Ecto neural progenitor cell (in vitro differentiated cells): ENCODE data around the gene WWP2.

Source experiments
- DNase-seq: peaks from one replicate; pipeline ENCODE4 v3.0.0-alpha.2; 2018; ENCODE audit warnings: low spot score

Gene WWP2

GRCh38 chr16:69927056-69927757 is 165.1 kb downstream of the WWP2 start:
- DNase-seq, result no peak

GRCh38 chr16:69928856-69929400 is 166.8 kb downstream of the WWP2 start:
- no peak for DNase-seq

- no peak for DNase-seq
Observed at GRCh38 chr16:69929480-69929879, 167.3 kb downstream of the WWP2 start.

GRCh38 chr16:69930117-69930776 is 168.1 kb downstream of the WWP2 start:
- peak; percentile 76 for DNase-seq

GRCh38 chr16:69931631-69932030 is 169.5 kb downstream of the WWP2 start:
- no peak for DNase-seq

GRCh38 chr16:69932228-69932627 is 170.1 kb downstream of the WWP2 start:
- DNase-seq, result no peak

GRCh38 chr16:69932691-69933392 is 170.7 kb downstream of the WWP2 start:
- no peak for DNase-seq

GRCh38 chr16:69934044-69934443 is 171.9 kb downstream of the WWP2 start:
- DNase-seq, result no peak

- DNase-seq, result no peak
Observed at GRCh38 chr16:69934751-69935150, 172.6 kb downstream of the WWP2 start.

- DNase-seq, result no peak
Observed at GRCh38 chr16:69935278-69935711, 173.2 kb downstream of the WWP2 start.

- DNase-seq, result no peak
Observed at GRCh38 chr16:69935740-69936139, 173.6 kb downstream of the WWP2 start.

GRCh38 chr16:69936252-69936651 is 174.1 kb downstream of the WWP2 start:
- no peak for DNase-seq

- no peak for DNase-seq
Observed at GRCh38 chr16:69936751-69937211, 174.6 kb downstream of the WWP2 start.

- DNase-seq, result no peak
Observed at GRCh38 chr16:69937465-69937951, 175.4 kb downstream of the WWP2 start.

GRCh38 chr16:69938981-69939820 is 177.1 kb downstream of the WWP2 start:
- no peak for DNase-seq

- DNase-seq, result no peak
Observed at GRCh38 chr16:69939821-69940585, 177.9 kb downstream of the WWP2 start.

- no peak for DNase-seq
Observed at GRCh38 chr16:69940676-69941075, 178.5 kb downstream of the WWP2 start.

GRCh38 chr16:69941251-69942098 is 179.3 kb downstream of the WWP2 start:
- DNase-seq, result no peak

- DNase-seq, result no peak
Observed at GRCh38 chr16:69942099-69942491, 180.0 kb downstream of the WWP2 start.

GRCh38 chr16:69942627-69943170 is 180.6 kb downstream of the WWP2 start:
- DNase-seq, result no peak
